ENCODE measurements around the gene LRRC4C. TPM values are rescaled to one million over a fixed set of nuclear protein-coding genes. Genes with fewer than 3 reads are reported as not detected.

Gene LRRC4C
- total RNA-seq, 1 experiment from 2014 or later = 0.15 TPM

DNA sequence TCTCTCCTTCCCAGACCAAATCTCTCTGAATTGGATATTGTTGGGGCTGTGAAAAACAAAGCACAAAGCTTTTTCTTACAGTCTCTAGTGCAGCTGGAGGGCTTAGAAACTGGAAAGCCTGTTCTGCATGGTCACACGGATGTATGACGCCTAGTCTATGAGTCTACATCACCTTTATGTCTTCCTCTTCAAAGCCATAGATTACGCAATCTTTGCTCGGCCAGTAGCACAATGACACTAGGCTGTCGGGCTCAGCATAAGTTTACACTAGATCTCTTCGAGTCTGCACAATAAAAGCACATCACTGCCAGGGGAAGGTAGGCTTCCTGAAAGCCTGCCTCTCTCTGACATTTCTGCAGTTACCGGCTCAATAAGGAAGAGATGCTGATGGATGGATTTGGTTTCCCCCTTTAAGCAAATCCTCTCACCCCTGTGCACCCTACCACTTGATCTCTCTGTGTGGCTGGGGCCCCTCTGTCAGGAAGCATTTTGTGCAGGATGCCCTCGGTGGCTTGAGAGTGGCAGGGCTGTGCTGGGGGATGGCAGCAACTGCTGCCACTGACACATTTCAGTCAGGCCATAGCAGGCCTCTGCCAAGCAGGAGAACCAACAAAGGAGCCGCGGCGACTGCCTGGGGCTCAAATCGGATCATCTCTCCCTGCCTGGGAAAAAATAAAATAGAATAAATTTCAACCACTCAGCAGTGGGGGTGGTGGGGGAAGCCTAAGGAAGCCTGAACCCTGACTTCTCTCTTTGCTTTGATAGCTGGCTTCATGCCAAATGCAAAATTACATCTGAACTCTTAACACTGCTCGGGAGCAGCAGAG lies 1272.8 kb downstream of the LRRC4C start:
- Histone ChIP-seq H3K27me3 (ENCODE audit: control insufficient read depth, insufficient read depth, low read length) (no peaks in the 10 kb centered on the region), H3K27ac (ENCODE audit: low read length) (no peak overlapping the region), H3K4me3 (ENCODE audit: low read depth in 2 of 2, low read length in 2 of 2) (no peak overlapping the region), H3K36me3 (ENCODE audit: control insufficient read depth, insufficient read depth, low read length) (no peaks in the 10 kb centered on the region), H3K4me1 (ENCODE audit: control insufficient read depth, insufficient read depth, low read length) (no peaks in the 10 kb centered on the region), H3K9me3 (ENCODE audit: control insufficient read depth, insufficient read depth, low read depth, low read length) (no peaks in the 10 kb centered on the region)
- in situ Hi-C loops (cut with HindIII; ENCODE audit: low pct_unique_long_range_greater_than_20kb, low sequenced_read_pairs) (no loop called here), intact Hi-C loops (cut with micrococcal nuclease; ENCODE audit: unreplicated experiment) (no loop called here)
- no peak for DNase-seq (ENCODE audit: low read depth, low spot score)
- TF ChIP-seq TCF7L2 (IDR thresholded peaks at IDR 0.05; ENCODE audit: low read depth, low read length) (no peak), POLR2AphosphoS5 (IDR thresholded peaks at IDR 0.05; ENCODE audit: low read depth, low read length) (no peak), SIN3A (IDR thresholded peaks at IDR 0.05; ENCODE audit: borderline replicate concordance, insufficient read depth, low read depth, low read length) (no peak)
- TF ChIP-seq, protein P1, sequence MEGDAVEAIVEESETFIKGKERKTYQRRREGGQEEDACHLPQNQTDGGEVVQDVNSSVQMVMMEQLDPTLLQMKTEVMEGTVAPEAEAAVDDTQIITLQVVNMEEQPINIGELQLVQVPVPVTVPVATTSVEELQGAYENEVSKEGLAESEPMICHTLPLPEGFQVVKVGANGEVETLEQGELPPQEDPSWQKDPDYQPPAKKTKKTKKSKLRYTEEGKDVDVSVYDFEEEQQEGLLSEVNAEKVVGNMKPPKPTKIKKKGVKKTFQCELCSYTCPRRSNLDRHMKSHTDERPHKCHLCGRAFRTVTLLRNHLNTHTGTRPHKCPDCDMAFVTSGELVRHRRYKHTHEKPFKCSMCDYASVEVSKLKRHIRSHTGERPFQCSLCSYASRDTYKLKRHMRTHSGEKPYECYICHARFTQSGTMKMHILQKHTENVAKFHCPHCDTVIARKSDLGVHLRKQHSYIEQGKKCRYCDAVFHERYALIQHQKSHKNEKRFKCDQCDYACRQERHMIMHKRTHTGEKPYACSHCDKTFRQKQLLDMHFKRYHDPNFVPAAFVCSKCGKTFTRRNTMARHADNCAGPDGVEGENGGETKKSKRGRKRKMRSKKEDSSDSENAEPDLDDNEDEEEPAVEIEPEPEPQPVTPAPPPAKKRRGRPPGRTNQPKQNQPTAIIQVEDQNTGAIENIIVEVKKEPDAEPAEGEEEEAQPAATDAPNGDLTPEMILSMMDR (IDR thresholded peaks at IDR 0.05) = no peak
- TF ChIP-seq, protein P2, sequence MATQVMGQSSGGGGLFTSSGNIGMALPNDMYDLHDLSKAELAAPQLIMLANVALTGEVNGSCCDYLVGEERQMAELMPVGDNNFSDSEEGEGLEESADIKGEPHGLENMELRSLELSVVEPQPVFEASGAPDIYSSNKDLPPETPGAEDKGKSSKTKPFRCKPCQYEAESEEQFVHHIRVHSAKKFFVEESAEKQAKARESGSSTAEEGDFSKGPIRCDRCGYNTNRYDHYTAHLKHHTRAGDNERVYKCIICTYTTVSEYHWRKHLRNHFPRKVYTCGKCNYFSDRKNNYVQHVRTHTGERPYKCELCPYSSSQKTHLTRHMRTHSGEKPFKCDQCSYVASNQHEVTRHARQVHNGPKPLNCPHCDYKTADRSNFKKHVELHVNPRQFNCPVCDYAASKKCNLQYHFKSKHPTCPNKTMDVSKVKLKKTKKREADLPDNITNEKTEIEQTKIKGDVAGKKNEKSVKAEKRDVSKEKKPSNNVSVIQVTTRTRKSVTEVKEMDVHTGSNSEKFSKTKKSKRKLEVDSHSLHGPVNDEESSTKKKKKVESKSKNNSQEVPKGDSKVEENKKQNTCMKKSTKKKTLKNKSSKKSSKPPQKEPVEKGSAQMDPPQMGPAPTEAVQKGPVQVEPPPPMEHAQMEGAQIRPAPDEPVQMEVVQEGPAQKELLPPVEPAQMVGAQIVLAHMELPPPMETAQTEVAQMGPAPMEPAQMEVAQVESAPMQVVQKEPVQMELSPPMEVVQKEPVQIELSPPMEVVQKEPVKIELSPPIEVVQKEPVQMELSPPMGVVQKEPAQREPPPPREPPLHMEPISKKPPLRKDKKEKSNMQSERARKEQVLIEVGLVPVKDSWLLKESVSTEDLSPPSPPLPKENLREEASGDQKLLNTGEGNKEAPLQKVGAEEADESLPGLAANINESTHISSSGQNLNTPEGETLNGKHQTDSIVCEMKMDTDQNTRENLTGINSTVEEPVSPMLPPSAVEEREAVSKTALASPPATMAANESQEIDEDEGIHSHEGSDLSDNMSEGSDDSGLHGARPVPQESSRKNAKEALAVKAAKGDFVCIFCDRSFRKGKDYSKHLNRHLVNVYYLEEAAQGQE (IDR thresholded peaks at IDR 0.05; ENCODE audit: insufficient read depth in 1 of 2, low read depth in 2 of 2, low read length in 1 of 2) = no peak
- ATAC-seq = no peak
- ChIA-PET POLR2A (no interaction called here), CTCF (no interaction called here)
- no TSS peak for BruUV-seq (replicated peaks)

DNA sequence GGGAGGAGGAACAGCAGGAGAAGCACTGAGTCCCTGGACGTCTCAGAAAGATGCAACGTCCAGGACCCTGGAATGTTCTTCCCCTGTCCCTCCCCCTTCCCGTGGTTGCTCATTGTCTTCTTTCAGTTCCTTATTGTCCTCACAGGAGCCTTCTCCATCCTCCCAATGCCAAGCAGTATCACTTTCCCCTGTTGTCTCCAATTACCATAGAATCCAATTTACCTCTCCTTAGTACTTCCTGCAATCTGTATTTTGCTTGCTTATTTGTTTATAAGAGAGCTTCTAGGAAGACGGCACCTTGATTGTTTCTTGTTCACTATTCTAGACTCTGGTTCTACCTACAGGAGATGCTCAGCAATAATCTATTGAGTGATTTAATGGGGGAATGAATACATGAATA lies 1273.7 kb downstream of the LRRC4C start:
- Histone ChIP-seq H3K4me1 (ENCODE audit: control insufficient read depth, insufficient read depth, low read length) (no peaks in the 10 kb centered on the region), H3K9me3 (ENCODE audit: control insufficient read depth, insufficient read depth, low read depth, low read length) (no peaks in the 10 kb centered on the region), H3K4me3 (ENCODE audit: low read depth in 2 of 2, low read length in 2 of 2) (no peak overlapping the region), H3K27me3 (ENCODE audit: control insufficient read depth, insufficient read depth, low read length) (no peaks in the 10 kb centered on the region), H3K36me3 (ENCODE audit: control insufficient read depth, insufficient read depth, low read length) (no peaks in the 10 kb centered on the region), H3K27ac (ENCODE audit: low read length) (no peak overlapping the region)
- BruUV-seq (replicated peaks) = no TSS peak
- CTCF ChIA-PET = no interaction called here
- DNase-seq (ENCODE audit: low read depth, low spot score) (no peak), ATAC-seq (no peak)
- TF ChIP-seq POLR2AphosphoS5 (IDR thresholded peaks at IDR 0.05; ENCODE audit: low read depth, low read length) = no peak
- no peak for TF ChIP-seq TCF7L2 (IDR thresholded peaks at IDR 0.05; ENCODE audit: low read depth, low read length)
- no peak for TF ChIP-seq SIN3A (IDR thresholded peaks at IDR 0.05; ENCODE audit: borderline replicate concordance, insufficient read depth, low read depth, low read length)
- TF ChIP-seq, protein P2 (IDR thresholded peaks at IDR 0.05; ENCODE audit: insufficient read depth in 1 of 2, low read depth in 2 of 2, low read length in 1 of 2) = no peak
- TF ChIP-seq, protein P1 (IDR thresholded peaks at IDR 0.05) = no peak
- intact Hi-C loops (cut with micrococcal nuclease; ENCODE audit: unreplicated experiment) = no loop called here
- in situ Hi-C loops (cut with HindIII; ENCODE audit: low pct_unique_long_range_greater_than_20kb, low sequenced_read_pairs) = no loop called here
- POLR2A ChIA-PET = no interaction called here

Data from Panc1 (cell line).